ENCODE measurements around the gene TMEM158.

Gene TMEM158

GRCh38 chr3:45199837-45200648, 26.0 kb downstream of the TMEM158 start:
- DNase-seq = no peak

GRCh38 chr3:45198264-45199260, 27.5 kb downstream of the TMEM158 start:
- no peak for DNase-seq

GRCh38 chr3:45194791-45195190, 31.3 kb downstream of the TMEM158 start:
- no peak for DNase-seq

GRCh38 chr3:45191924-45192417, 34.1 kb downstream of the TMEM158 start:
- no peak for DNase-seq

- no peak for DNase-seq
Measured at GRCh38 chr3:45191424-45191823, 34.7 kb downstream of the TMEM158 start.

GRCh38 chr3:45188719-45189659, 37.1 kb downstream of the TMEM158 start:
- no peak for DNase-seq

- DNase-seq = no peak
Measured at GRCh38 chr3:45187694-45188141, 38.4 kb downstream of the TMEM158 start.

GRCh38 chr3:45186871-45187270, 39.2 kb downstream of the TMEM158 start:
- DNase-seq = no peak

GRCh38 chr3:45185461-45185860, 40.6 kb downstream of the TMEM158 start:
- DNase-seq = no peak

GRCh38 chr3:45185052-45185451, 41.0 kb downstream of the TMEM158 start:
- no peak for DNase-seq

- DNase-seq = no peak
Measured at GRCh38 chr3:45183872-45184262, 42.2 kb downstream of the TMEM158 start.

GRCh38 chr3:45182915-45183871, 42.9 kb downstream of the TMEM158 start:
- no peak for DNase-seq

- no peak for DNase-seq
Measured at GRCh38 chr3:45181496-45181895, 44.6 kb downstream of the TMEM158 start.

- DNase-seq = no peak
Measured at GRCh38 chr3:45180899-45181298, 45.2 kb downstream of the TMEM158 start.

GRCh38 chr3:45180051-45180450, 46.0 kb downstream of the TMEM158 start:
- DNase-seq = peak in 1 of 2 donors; percentile 30

- DNase-seq = no peak
Measured at GRCh38 chr3:45179163-45179562, 46.9 kb downstream of the TMEM158 start.

- DNase-seq = no peak
Measured at GRCh38 chr3:45178183-45179023, 47.7 kb downstream of the TMEM158 start.

GRCh38 chr3:45176912-45177311, 49.2 kb downstream of the TMEM158 start:
- no peak for DNase-seq
